ENCODE measurements around the gene ABHD4.
"Not testable (repeated sequence)": the region's sequence is repeated elsewhere in the genome, so short reads cannot be mapped to it uniquely, and the experiment has no call there.

ABHD4 gene

DNA sequence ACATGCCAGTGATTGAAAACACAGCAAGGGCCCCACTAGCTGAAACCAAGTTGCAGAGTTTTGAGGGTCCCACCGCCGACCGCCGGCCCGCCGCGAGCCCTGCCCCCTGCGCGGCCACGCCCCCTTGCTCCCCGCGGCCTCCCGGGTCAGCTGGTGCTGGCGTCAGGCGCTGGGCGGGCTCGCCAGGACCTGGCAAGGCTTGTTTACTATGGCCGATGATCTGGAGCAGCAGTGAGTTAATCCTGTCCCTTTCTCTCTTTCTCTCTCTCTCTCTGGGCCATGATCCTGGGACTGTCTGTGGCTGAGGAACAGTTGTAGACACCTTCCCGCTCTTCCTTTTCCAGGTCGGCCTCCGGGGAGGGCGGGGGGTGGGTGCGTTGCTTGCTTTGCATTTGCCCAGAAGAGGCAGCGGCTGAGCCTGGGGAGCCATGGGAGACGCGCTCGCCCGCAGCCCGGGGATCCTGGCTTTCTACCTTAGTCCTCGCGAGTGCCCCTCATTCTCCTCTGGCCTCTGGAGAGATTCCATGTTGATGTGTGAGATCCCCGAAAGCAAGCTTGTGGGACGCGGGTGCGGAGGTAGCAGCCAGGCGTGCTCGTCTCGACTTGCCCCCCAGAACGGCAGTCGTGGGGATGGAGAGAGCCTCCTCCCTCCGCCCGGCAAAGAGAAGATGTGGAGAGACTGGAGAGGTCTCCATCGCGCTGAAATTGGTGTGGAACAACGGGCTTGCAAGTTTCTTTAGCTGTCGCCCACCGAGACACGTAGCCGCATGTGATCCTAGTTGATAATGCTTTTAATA is at the start of gene ABHD4:
Gene ABHD4, plus strand, starts transcription at position 202 of the 797 bp plus-strand sequence. Its CDS starts 7 bp downstream, at position 209.
- peak; percentile 32 for DNase-seq

DNA sequence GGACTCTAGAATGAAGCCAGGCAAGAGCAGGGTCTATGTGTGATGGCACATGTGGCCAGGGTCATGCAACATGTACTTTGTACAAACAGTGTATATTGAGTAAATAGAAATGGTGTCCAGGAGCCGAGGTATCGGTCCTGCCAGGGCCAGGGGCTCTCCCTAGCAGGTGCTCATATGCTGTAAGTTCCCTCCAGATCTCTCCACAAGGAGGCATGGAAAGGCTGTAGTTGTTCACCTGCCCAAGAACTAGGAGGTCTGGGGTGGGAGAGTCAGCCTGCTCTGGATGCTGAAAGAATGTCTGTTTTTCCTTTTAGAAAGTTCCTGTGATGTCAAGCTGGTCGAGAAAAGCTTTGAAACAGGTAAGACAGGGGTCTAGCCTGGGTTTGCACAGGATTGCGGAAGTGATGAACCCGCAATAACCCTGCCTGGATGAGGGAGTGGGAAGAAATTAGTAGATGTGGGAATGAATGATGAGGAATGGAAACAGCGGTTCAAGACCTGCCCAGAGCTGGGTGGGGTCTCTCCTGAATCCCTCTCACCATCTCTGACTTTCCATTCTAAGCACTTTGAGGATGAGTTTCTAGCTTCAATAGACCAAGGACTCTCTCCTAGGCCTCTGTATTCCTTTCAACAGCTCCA is 48.7 kb upstream of the ABHD4 start:
- no peak for DNase-seq

DNA sequence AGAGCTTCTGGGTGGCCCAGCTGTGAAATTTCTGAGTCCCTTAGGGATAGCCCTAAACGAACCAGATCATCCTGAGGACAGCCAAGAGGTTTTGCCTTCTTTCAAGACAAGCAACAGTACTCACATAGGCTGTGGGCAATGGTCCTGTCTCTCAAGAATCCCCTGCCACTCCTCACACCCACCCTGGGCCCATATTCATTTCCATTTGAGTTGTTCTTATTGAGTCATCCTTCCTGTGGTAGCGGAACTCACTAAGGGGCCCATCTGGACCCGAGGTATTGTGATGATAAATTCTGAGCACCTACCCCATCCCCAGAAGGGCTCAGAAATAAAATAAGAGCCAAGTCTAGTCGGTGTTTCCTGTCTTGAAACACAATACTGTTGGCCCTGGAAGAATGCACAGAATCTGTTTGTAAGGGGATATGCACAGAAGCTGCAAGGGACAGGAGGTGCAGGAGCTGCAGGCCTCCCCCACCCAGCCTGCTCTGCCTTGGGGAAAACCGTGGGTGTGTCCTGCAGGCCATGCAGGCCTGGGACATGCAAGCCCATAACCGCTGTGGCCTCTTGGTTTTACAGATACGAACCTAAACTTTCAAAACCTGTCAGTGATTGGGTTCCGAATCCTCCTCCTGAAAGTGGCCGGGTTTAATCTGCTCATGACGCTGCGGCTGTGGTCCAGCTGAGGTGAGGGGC is 48.0 kb upstream of the ABHD4 start:
- no peak for DNase-seq

GRCh38 chr14:22551605-22551997 is 46.5 kb upstream of the ABHD4 start:
- DNase-seq: no peak

- DNase-seq: no peak
Measured at GRCh38 chr14:22552001-22552826, 45.9 kb upstream of the ABHD4 start.

- no peak for DNase-seq
Measured at GRCh38 chr14:22552827-22553076, 45.3 kb upstream of the ABHD4 start.

DNA sequence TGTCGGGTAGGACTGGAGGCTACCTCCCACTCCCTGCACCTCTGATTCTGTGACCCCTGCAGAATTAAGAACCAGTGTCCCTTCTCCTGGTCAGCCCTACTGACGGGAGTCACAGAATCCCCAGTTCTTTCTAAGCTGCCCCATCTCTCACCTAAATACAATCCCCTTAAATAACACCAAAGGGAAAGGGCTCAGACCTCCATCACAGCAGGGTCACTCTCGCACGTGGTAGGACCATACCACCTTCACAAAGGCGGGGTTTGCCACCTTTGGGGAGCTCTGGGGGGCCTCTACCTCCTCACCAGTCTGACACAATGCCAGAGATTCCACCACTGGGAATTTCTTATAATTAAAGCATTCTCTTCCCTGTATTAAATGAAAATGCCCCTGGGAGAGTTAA is 44.7 kb upstream of the ABHD4 start:
- DNase-seq: no peak

GRCh38 chr14:22553861-22554497 is 44.1 kb upstream of the ABHD4 start:
- not testable (repeated sequence) for DNase-seq

DNA sequence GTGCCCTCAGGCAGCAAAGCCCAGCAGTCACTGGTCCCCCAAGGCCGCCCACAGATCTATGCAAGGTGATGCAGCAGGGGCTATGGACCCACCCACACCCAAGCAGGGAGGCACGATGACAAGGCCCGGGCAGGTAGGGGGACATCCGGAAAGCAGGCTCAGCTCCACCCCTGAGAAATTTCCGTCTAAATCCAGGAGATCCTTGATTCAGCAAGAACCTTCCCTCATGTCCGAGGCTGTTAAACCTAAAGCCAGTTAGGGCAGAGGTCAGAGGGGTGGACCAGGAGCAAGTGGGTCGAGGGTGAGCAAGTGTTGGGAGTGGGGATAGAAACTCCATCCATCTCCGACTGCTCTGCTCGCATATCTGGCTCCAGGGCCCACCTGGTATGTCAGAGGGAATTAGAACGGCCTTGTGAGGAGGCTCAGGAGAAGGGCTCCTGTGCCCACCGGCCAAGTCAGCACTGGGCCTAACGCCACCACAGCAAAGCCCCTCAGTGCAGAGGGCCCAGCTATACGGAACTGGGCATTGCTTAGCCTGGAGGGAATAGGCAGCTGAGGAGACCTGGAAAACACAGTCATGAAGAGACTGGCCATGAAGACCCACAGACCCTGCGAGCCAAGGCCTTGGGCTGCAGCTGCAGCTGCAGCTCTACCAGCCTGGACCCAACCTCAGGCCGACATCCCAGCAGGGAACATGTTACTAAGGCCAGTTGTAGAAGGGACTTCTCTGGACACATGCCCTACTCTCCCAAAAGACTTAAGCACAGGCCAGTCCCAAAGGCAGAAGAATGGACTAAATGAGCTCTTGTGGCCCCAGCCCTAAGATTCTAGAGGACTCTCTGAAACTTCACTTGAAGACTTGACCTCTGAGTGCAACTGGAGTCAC is 43.4 kb upstream of the ABHD4 start:
- no peak for DNase-seq

DNA sequence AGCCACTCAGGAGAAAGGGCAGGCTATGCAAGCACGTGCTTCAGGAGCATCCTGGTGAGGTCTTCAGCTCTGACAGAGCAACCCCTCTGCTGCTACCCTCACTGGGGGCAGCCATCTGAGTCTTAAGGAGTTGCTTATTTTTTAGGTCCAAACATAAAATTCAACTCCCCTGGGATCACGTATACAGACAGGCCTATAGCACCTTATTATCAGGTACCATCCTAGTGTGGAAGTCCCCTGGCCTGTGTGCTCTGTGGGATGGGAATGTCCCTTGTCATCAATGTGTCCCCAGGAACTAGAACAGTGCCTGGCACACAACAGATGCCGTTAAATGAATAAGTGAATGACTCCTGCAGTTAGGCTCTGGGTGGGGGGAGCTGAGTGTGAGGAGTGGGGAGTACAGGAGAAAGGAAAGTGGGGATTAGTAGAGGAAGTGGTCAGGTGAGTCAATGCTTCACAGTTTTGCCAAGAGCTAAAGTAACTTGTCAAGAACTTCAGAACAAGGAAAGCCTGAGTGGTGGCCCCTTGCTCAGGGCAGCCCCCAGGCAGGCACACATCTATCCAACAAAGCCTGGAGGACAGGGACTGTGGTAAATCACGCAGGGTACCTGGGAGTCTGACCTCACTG is 42.6 kb upstream of the ABHD4 start:
- DNase-seq: no peak

DNA sequence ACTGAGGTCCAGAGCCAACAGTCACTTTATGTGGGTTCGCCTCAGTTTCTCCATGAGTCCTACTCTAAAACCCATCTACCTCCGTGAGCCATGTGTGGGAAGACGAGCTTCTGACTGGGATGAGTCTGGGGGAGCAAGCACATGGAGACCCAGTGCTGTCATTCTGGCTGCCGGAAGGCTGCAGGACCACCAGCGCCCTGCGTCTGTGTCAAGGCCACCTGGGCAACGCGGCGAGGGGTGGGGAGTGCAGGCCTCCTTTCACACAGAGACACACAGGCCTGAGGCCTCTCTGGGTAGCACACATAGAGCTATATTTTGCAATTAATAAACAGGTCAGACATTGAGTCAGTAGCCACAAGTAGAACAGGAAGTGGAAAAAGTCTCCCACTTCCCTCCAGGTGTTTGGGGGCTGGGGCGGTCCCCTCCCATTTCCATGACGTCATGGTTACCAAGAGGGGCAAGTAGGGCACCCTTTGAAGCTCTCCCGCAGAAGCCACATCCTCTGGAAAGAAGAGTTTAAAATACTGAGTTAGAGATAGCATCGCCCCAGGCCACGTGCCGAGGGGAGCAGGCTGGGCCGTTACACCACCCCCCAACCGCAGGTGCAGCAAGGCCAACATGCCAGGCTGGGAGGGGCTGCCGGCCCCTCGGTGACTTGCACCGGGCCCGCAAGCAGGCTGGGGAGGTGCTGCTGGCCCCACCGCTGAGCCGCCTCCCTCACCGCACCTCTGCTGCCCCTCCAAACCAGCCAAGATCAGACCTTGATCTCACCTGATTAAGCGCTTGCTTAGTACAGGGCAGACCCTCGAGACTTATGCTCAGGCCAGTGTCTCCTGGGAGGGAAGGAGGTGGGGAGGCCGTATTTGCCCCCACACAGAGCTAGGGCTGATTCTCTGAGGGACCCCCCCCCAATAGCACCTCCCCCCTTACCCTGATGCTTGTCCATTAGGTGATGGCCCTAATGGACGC is 41.8 kb upstream of the ABHD4 start:
- no peak for DNase-seq

GRCh38 chr14:22556990-22557623 is 41.0 kb upstream of the ABHD4 start:
- peak; percentile 87 for DNase-seq

- no peak for DNase-seq
Measured at GRCh38 chr14:22557846-22558220, 40.3 kb upstream of the ABHD4 start.

GRCh38 chr14:22558221-22558913 is 39.7 kb upstream of the ABHD4 start:
- DNase-seq: no peak

GRCh38 chr14:22559041-22559440 is 39.1 kb upstream of the ABHD4 start:
- DNase-seq: no peak

- no peak for DNase-seq
Measured at GRCh38 chr14:22560662-22561365, 37.3 kb upstream of the ABHD4 start.

- no peak for DNase-seq
Measured at GRCh38 chr14:22561366-22561660, 36.8 kb upstream of the ABHD4 start.

Measured in kidney glomerular epithelial cell (primary cell).